GM12878 (cell line): ENCODE data around the gene NHERF1. TPM values are rescaled to one million over a fixed set of nuclear protein-coding genes. Genes with fewer than 3 reads are reported as not detected.

Source experiments
- ATAC-seq: fragments of 200-7000 bp; cut with Tn5 transposase; 3 replicates; pipeline ENCODE4 v1.9.1; 2020; ENCODE audit warnings: mild to moderate bottlenecking, moderate library complexity
- BruUV-seq: library from RNA; stranded (reverse); fragments of 400-500 nt; replicated peaks from 2 replicates; lab custom pipeline; 2021; lab: Mats Ljungman, UMichigan
- CTCF ChIA-PET: fragments of 300-600 bp; sonication (Branson Sonifier 250); formaldehyde crosslinking; extraction: SDS; loops from one replicate; lab custom pipeline; 2021; ENCODE audit warnings: inconsistent platforms; lab: Yijun Ruan, JAX
- POLR2A ChIA-PET: fragments of 350-600 bp; formaldehyde crosslinking; extraction: SDS; loops from one replicate; lab custom pipeline; 2021; ENCODE audit warnings: inconsistent platforms; lab: Charles Lee
- RAD21 ChIA-PET: fragments of 300-600 bp; sonication (Branson Sonifier 250); formaldehyde crosslinking; loops from one replicate; lab custom pipeline; 2023; ENCODE audit warnings: antibody characterized with exemption; ENCODE audit not compliant: unreplicated experiment; lab: Charles Lee
- SMC1A ChIA-PET: fragments of 300-600 bp; sonication (Branson Sonifier 250); formaldehyde crosslinking; loops from one replicate; lab custom pipeline; 2023; ENCODE audit not compliant: unreplicated experiment, uncharacterized antibody; lab: Charles Lee
- DNase-seq: peaks from one replicate; pipeline ENCODE4 v3.0.0-alpha.2; 2011; ENCODE audit warnings: low read depth, low spot score
- FAIRE-seq: peaks from 3 replicates; lab custom pipeline; 2011; peaks lifted over from hg19 to GRCh38; lab: Jason Lieb, UNC
- H2AFZ ChIP-seq: 2 replicates; pipeline ENCODE4 v1.6.0; 2011; ENCODE audit warnings: low read depth, low read length, control low read depth; ENCODE audit not compliant: control insufficient read depth
- H3K27ac ChIP-seq: 2 replicates; pipeline ENCODE4 v1.5.1; 2011; ENCODE audit warnings: control low read depth; ENCODE audit not compliant: control insufficient read depth, insufficient read depth
- H3K27me3 ChIP-seq, 2 experiments: replicated peaks in 1 of 2; 2 replicates each; pipeline versions ENCODE4 v1.6.0 to v1.6.1; 2011; ENCODE audit warnings: low read length in 1 of 2; ENCODE audit not compliant: control insufficient read depth in 2 of 2, insufficient read depth in 2 of 2
- H3K36me3 ChIP-seq, 2 experiments: 2 replicates each; pipeline ENCODE4 v1.5.1; 2011; ENCODE audit warnings: low read length in 1 of 2; ENCODE audit not compliant: control insufficient read depth in 2 of 2, insufficient read depth in 2 of 2
- H3K4me1 ChIP-seq: 2 replicates; pipeline ENCODE4 v1.6.1; 2011; ENCODE audit warnings: mild to moderate bottlenecking, low read length, moderate library complexity, mixed read lengths; ENCODE audit not compliant: control insufficient read depth, insufficient read depth
- H3K4me2 ChIP-seq: 2 replicates; pipeline ENCODE4 v1.6.0; 2011; ENCODE audit warnings: control low read depth; ENCODE audit not compliant: control insufficient read depth, insufficient read depth
- H3K4me3 ChIP-seq: fragments of 200-600 bp; sonication (generic); 2 replicates; pipeline ENCODE4 v1.5.1; 2016
- H3K79me2 ChIP-seq: 2 replicates; pipeline ENCODE4 v1.6.0; 2011; ENCODE audit warnings: low read length; ENCODE audit not compliant: control insufficient read depth, insufficient read depth
- H3K9ac ChIP-seq: 2 replicates; pipeline ENCODE4 v1.8.0; 2011; ENCODE audit warnings: low read length, control low read depth, mixed read lengths; ENCODE audit not compliant: control insufficient read depth, insufficient read depth
- H3K9me3 ChIP-seq: replicated peaks from 3 replicates; pipeline ENCODE4 v1.5.1; 2011; ENCODE audit warnings: mild to moderate bottlenecking, low read length; ENCODE audit not compliant: control insufficient read depth, insufficient read depth
- H4K20me1 ChIP-seq: 2 replicates; pipeline ENCODE4 v1.6.0; 2011; ENCODE audit not compliant: control insufficient read depth, insufficient read depth
- BACH1 ChIP-seq: fragments of 450-650 bp; IDR thresholded peaks from 2 replicates; pipeline ENCODE4 v1.6.1; 2017; ENCODE audit warnings: mild to moderate bottlenecking, borderline replicate concordance
- CBX5 ChIP-seq: sonication (generic); IDR thresholded peaks from 2 replicates; pipeline ENCODE4 v1.6.1; 2016; ENCODE audit warnings: low read depth, moderate library complexity, mild to moderate bottlenecking, inconsistent platforms
- CREB1 ChIP-seq: IDR thresholded peaks from 2 replicates; pipeline ENCODE4 v1.6.1; 2012; ENCODE audit warnings: low read depth, mild to moderate bottlenecking, inconsistent platforms
- CREM ChIP-seq: IDR thresholded peaks from 2 replicates; pipeline ENCODE4 v1.6.1; 2014; ENCODE audit warnings: antibody characterized with exemption, low read depth
- ETV6 ChIP-seq, 2 experiments: fragments of 450-650 bp in 1 of 2; IDR thresholded peaks in 1 of 2; conservative IDR thresholded peaks in 1 of 2; 2 replicates each; pipeline ENCODE4 v1.6.1; 2014; ENCODE audit warnings: antibody characterized with exemption in 1 of 2, borderline replicate concordance in 1 of 2, low read depth in 1 of 2, mild to moderate bottlenecking in 1 of 2, moderate library complexity in 1 of 2
- LARP7 ChIP-seq: fragments of 450-650 bp; IDR thresholded peaks from 2 replicates; pipeline ENCODE4 v1.6.1; 2017; ENCODE audit warnings: mild to moderate bottlenecking
- PML ChIP-seq: IDR thresholded peaks from 2 replicates; pipeline ENCODE4 v1.6.1; 2012; ENCODE audit warnings: low read length, inconsistent platforms
- TCF7 ChIP-seq: IDR thresholded peaks from 2 replicates; pipeline ENCODE4 v1.6.1; 2014; ENCODE audit warnings: antibody characterized with exemption, borderline replicate concordance
- YBX1 ChIP-seq: fragments of 450-650 bp; IDR thresholded peaks from 2 replicates; pipeline ENCODE4 v1.6.1; 2016; ENCODE audit warnings: antibody characterized with exemption
- WGBS: methylation state at CpG from one replicate; pipeline ENCODE4 v1.1.6; 2016; ENCODE audit warnings: low lambda C conversion rate; ENCODE audit not compliant: insufficient replicate concordance, insufficient coverage; ENCODE audit errors: missing lambda C conversion rate; 5-methylcytosine and 5-hydroxymethylcytosine counted together
- in situ Hi-C: fragments of 300-500 bp; cut with MboI; formaldehyde crosslinking; loops from 9 replicates; pipeline ENCODE4 v1.14.3; 2018; ENCODE audit warnings: mixed read lengths
- intact Hi-C: fragments of 100-400 bp; cut with micrococcal nuclease; formaldehyde crosslinking; loops from one replicate; pipeline ENCODE4 v1.14.2; 2022; ENCODE audit not compliant: unreplicated experiment
- polyA plus RNA-seq, 11 experiments: library from polyadenylated mRNA; depleted of rRNA in 4 of 11; unstranded in 6 of 11; stranded (reverse) in 5 of 11; fragments of >200 nt; fragmentation: Nextera tagmentation in 4 of 11; fragmentation: Illumina TruSeq in 1 of 11; extraction: Ambion mirVana in 4 of 11; extraction: Trizol in 1 of 11; gene quantifications; 1 replicate in 1 of 11; 2 replicates in 10 of 11; pipeline versions ENCODE4 v1.2.1 to v1.2.3, GENCODE V29; 2011 to 2016; ENCODE audit warnings: inconsistent platforms in 2 of 11, missing spikeins in 2 of 11, low read depth in 1 of 11
- total RNA-seq, 4 experiments: library from RNA; depleted of rRNA in 3 of 4; stranded (reverse); fragments of >200 nt in 3 of 4; fragmentation: Illumina TruSeq in 1 of 4; extraction: Trizol in 1 of 4; gene quantifications; 2 replicates each; pipeline versions ENCODE4 v1.2.1 to v1.2.3, GENCODE V29; 2013 to 2021
- TF ChIP-seq, protein P1 (sequence below): fragments of 450-650 bp; IDR thresholded peaks from 2 replicates; pipeline ENCODE4 v1.6.1; 2017; ENCODE audit warnings: antibody characterized with exemption, mild to moderate bottlenecking, moderate library complexity
- TF ChIP-seq, protein P2 (sequence below): IDR thresholded peaks from 2 replicates; pipeline ENCODE4 v1.6.1; 2011; ENCODE audit warnings: borderline replicate concordance, low read depth, mild to moderate bottlenecking, moderate library complexity, low read length; ENCODE audit not compliant: insufficient read depth, poor library complexity, severe bottlenecking
- TF ChIP-seq, protein P3 (sequence below): IDR thresholded peaks from 2 replicates; pipeline ENCODE4 v1.6.1; 2012; ENCODE audit warnings: improper control_type of control experiment, low read depth, low read length; ENCODE audit not compliant: insufficient replicate concordance

NHERF1 gene
- total and polyA plus RNA-seq, 10 of the 15 experiments (the other 5 are each of a cell fraction or from before 2014, with no cell fraction given), result 13.4 to 61.6 (median 39.0) TPM

DNA sequence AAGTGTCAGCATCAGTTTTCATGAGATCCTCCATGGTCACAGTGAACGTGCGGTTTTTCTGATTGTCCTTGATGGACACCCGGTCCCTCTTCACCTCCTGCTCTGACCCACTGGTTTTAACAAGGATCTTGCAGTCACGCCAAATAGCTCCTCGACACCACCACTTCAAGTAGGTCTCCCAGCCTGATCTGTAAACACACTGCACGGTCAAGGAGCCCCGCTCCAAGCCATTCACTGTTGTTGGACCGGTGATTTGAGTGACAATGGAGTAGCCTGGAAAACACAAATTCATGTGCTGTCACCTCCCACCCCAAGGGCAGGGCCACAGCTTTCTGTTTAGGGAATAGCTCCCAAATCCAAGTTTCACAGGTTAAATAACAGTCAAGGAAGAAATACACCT is 43.9 kb upstream of the NHERF1 start:
- ChIA-PET RAD21 (no interaction called here), SMC1A (interaction anchor here (1.3 kb wide), 1 partner anchor 34 kb away, joined by 3 read pairs; no protein-coding TSS in a partner anchor), CTCF (interaction anchor here (0.5 kb wide), 1 partner anchor 502 kb away, joined by 3 read pairs; no protein-coding TSS in a partner anchor), POLR2A (no interaction called here)
- Histone ChIP-seq H3K27me3 (peaks cover 0 to 2% of the 10 kb centered on the region in 2 experiments; a peak in 2 of 4 replicates), H2AFZ (no peak overlapping the region), H3K27ac (no peak overlapping the region), H3K4me2 (no peak overlapping the region), H3K4me1 (no peaks in the 10 kb centered on the region), H3K9ac (no peak overlapping the region), H3K79me2 (no peaks in the 10 kb centered on the region), H4K20me1 (no peaks in the 10 kb centered on the region), H3K9me3 (no peaks in the 10 kb centered on the region), H3K36me3 (no peaks in the 10 kb centered on the region), H3K4me3 (no peak overlapping the region)
- intact Hi-C loops, result no loop called here
- in situ Hi-C loops, result no loop called here
- 59% methylated on average over 8 of the region's 8 CpGs for WGBS
- TF ChIP-seq LARP7, result no peak
- TF ChIP-seq BACH1, result no peak
- TF ChIP-seq, protein P1, sequence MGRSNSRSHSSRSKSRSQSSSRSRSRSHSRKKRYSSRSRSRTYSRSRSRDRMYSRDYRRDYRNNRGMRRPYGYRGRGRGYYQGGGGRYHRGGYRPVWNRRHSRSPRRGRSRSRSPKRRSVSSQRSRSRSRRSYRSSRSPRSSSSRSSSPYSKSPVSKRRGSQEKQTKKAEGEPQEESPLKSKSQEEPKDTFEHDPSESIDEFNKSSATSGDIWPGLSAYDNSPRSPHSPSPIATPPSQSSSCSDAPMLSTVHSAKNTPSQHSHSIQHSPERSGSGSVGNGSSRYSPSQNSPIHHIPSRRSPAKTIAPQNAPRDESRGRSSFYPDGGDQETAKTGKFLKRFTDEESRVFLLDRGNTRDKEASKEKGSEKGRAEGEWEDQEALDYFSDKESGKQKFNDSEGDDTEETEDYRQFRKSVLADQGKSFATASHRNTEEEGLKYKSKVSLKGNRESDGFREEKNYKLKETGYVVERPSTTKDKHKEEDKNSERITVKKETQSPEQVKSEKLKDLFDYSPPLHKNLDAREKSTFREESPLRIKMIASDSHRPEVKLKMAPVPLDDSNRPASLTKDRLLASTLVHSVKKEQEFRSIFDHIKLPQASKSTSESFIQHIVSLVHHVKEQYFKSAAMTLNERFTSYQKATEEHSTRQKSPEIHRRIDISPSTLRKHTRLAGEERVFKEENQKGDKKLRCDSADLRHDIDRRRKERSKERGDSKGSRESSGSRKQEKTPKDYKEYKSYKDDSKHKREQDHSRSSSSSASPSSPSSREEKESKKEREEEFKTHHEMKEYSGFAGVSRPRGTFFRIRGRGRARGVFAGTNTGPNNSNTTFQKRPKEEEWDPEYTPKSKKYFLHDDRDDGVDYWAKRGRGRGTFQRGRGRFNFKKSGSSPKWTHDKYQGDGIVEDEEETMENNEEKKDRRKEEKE, result no peak
- TF ChIP-seq, protein P2, sequence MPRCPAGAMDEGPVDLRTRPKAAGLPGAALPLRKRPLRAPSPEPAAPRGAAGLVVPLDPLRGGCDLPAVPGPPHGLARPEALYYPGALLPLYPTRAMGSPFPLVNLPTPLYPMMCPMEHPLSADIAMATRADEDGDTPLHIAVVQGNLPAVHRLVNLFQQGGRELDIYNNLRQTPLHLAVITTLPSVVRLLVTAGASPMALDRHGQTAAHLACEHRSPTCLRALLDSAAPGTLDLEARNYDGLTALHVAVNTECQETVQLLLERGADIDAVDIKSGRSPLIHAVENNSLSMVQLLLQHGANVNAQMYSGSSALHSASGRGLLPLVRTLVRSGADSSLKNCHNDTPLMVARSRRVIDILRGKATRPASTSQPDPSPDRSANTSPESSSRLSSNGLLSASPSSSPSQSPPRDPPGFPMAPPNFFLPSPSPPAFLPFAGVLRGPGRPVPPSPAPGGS, result no peak
- no peak for TF ChIP-seq YBX1
- no peak for TF ChIP-seq CBX5
- no peak for TF ChIP-seq CREM
- TF ChIP-seq, protein P3, sequence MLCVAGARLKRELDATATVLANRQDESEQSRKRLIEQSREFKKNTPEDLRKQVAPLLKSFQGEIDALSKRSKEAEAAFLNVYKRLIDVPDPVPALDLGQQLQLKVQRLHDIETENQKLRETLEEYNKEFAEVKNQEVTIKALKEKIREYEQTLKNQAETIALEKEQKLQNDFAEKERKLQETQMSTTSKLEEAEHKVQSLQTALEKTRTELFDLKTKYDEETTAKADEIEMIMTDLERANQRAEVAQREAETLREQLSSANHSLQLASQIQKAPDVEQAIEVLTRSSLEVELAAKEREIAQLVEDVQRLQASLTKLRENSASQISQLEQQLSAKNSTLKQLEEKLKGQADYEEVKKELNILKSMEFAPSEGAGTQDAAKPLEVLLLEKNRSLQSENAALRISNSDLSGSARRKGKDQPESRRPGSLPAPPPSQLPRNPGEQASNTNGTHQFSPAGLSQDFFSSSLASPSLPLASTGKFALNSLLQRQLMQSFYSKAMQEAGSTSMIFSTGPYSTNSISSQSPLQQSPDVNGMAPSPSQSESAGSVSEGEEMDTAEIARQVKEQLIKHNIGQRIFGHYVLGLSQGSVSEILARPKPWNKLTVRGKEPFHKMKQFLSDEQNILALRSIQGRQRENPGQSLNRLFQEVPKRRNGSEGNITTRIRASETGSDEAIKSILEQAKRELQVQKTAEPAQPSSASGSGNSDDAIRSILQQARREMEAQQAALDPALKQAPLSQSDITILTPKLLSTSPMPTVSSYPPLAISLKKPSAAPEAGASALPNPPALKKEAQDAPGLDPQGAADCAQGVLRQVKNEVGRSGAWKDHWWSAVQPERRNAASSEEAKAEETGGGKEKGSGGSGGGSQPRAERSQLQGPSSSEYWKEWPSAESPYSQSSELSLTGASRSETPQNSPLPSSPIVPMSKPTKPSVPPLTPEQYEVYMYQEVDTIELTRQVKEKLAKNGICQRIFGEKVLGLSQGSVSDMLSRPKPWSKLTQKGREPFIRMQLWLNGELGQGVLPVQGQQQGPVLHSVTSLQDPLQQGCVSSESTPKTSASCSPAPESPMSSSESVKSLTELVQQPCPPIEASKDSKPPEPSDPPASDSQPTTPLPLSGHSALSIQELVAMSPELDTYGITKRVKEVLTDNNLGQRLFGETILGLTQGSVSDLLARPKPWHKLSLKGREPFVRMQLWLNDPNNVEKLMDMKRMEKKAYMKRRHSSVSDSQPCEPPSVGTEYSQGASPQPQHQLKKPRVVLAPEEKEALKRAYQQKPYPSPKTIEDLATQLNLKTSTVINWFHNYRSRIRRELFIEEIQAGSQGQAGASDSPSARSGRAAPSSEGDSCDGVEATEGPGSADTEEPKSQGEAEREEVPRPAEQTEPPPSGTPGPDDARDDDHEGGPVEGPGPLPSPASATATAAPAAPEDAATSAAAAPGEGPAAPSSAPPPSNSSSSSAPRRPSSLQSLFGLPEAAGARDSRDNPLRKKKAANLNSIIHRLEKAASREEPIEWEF, result no peak
- TF ChIP-seq PML, result no peak
- no peak for TF ChIP-seq ETV6 (conservative IDR thresholded peaks at IDR 0.05 in 1 of 2, IDR thresholded peaks at IDR 0.05 in 1 of 2; ENCODE audit: borderline replicate concordance in 1 of 2, low read depth in 1 of 2)
- TF ChIP-seq TCF7, result no peak
- no peak for TF ChIP-seq CREB1
- ATAC-seq, result no peak
- DNase-seq, result no peak
- FAIRE-seq, result no peak
- no TSS peak for BruUV-seq
